ENCODE measurements around the gene PDXK.
"Not testable (repeated sequence)": the region's sequence is repeated elsewhere in the genome, so short reads cannot be mapped to it uniquely, and the experiment has no call there.

PDXK gene

DNA sequence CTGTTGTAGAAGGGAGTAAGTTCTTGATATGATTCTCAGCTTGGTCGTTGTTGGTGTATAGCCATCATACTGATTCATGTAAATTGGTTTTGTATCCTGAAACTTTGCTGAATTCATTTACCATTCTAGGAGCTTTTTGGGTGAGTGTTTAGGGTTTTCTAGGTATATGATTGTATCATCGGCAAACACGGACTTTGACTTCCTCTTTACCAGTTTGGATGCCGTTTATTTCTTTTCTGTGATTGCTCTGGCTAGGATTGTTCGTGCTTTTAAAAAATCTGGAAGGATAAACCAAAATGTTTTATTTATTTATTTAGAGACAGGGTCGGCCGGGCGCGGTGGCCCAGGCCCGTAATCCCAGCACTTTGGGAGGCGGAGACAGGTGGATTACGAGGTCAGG, 39.0 kb upstream of the PDXK start:
- no peak overlapping the region for H2BK5ac ChIP-seq (ENCODE audit: low read depth, low read length, poor library complexity, severe bottlenecking)
- no peak overlapping the region for H2BK15ac ChIP-seq (ENCODE audit: low read depth, poor library complexity, severe bottlenecking)
- no peak overlapping the region for H3K4me2 ChIP-seq (ENCODE audit: low read length, poor library complexity, severe bottlenecking)
- no peak overlapping the region for H4K8ac ChIP-seq (ENCODE audit: low read length)
- no peak overlapping the region for H2BK120ac ChIP-seq (ENCODE audit: low read depth, low read length)
- H3K9me3 ChIP-seq (ENCODE audit: control insufficient read depth, low read length): no peaks in the 10 kb centered on the region
- H3K27ac ChIP-seq (ENCODE audit: low read length, poor library complexity, severe bottlenecking): no peak overlapping the region
- no peak overlapping the region for H2BK12ac ChIP-seq (ENCODE audit: low read length in 2 of 2)
- no peaks in the 10 kb centered on the region for H3K4me1 ChIP-seq (ENCODE audit: control insufficient read depth, insufficient read depth, low read depth, low read length)
- H3K4me3 ChIP-seq (ENCODE audit: insufficient read depth in 1 of 2, low read depth in 1 of 2, low read length in 2 of 2): no peak overlapping the region
- H3K4ac ChIP-seq (ENCODE audit: low read depth in 1 of 2, low read length in 2 of 2): no peak overlapping the region
- H4K91ac ChIP-seq (ENCODE audit: low read length): no peak overlapping the region
- H3K79me1 ChIP-seq (replicated peaks; ENCODE audit: low read length, poor library complexity, severe bottlenecking): peaks cover 18% of the 10 kb centered on the region
- no peak overlapping the region for H2AK5ac ChIP-seq (ENCODE audit: low read length, severe bottlenecking)
- no peak overlapping the region for H2AFZ ChIP-seq (ENCODE audit: low read depth, low read length)
- H3K14ac ChIP-seq (ENCODE audit: low read length in 2 of 2): no peak overlapping the region
- peaks cover 34 to 65% of the 10 kb centered on the region in 2 experiments for H3K36me3 ChIP-seq (ENCODE audit: control insufficient read depth in 1 of 2, insufficient read depth in 2 of 2, low read depth in 1 of 2, low read length in 2 of 2)
- no peak overlapping the region for H3K23ac ChIP-seq (ENCODE audit: low read length in 2 of 2)
- no peak for DNase-seq
- H3K18ac ChIP-seq (ENCODE audit: low read depth in 1 of 2, low read length in 2 of 2): no peak overlapping the region
- no peaks in the 10 kb centered on the region for H3K27me3 ChIP-seq (ENCODE audit: control insufficient read depth in 1 of 2, insufficient read depth in 1 of 2, low read length in 2 of 2)
- 95% methylated on average over 12 of the region's 12 CpGs for WGBS
- H3K9ac ChIP-seq (ENCODE audit: low read length): no peak overlapping the region

DNA sequence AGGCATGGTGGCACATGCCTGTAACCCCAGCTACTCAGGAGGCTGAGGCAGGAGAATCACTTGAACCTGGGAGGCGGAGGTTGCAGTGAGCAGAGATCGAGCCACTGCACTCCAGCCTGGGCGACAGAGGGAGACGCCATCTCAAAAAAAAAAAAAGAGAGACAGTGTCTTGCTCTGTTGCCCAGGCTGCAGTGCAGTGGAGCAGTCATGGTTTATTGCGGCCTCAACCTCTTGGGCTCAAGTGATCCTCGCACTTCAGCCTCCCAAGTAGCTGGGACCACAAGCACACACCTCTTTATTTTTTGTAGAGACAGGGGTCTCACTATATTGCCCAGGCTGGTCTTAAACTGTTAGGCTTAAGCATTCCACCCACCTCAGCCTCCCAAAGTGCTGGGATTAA, 38.5 kb upstream of the PDXK start:
- H2BK120ac ChIP-seq (ENCODE audit: low read depth, low read length); H3K14ac ChIP-seq (ENCODE audit: low read length in 2 of 2); H4K8ac ChIP-seq (ENCODE audit: low read length); H4K91ac ChIP-seq (ENCODE audit: low read length); H3K9me3 ChIP-seq (ENCODE audit: control insufficient read depth, low read length); H2BK15ac ChIP-seq (ENCODE audit: low read depth, poor library complexity, severe bottlenecking); DNase-seq; H3K4me2 ChIP-seq (ENCODE audit: low read length, poor library complexity, severe bottlenecking); H3K4ac ChIP-seq (ENCODE audit: low read depth in 1 of 2, low read length in 2 of 2); H3K4me3 ChIP-seq (ENCODE audit: insufficient read depth in 1 of 2, low read depth in 1 of 2, low read length in 2 of 2); H2AFZ ChIP-seq (ENCODE audit: low read depth, low read length); H2BK5ac ChIP-seq (ENCODE audit: low read depth, low read length, poor library complexity, severe bottlenecking); H2BK12ac ChIP-seq (ENCODE audit: low read length in 2 of 2); H2AK5ac ChIP-seq (ENCODE audit: low read length, severe bottlenecking); H3K27ac ChIP-seq (ENCODE audit: low read length, poor library complexity, severe bottlenecking); H3K9ac ChIP-seq (ENCODE audit: low read length); H3K4me1 ChIP-seq (ENCODE audit: control insufficient read depth, insufficient read depth, low read depth, low read length); H3K18ac ChIP-seq (ENCODE audit: low read depth in 1 of 2, low read length in 2 of 2); H3K27me3 ChIP-seq (ENCODE audit: control insufficient read depth in 1 of 2, insufficient read depth in 1 of 2, low read length in 2 of 2); H3K23ac ChIP-seq (ENCODE audit: low read length in 2 of 2): not testable (repeated sequence)
- peaks cover 18% of the 10 kb centered on the region for H3K79me1 ChIP-seq (replicated peaks; ENCODE audit: low read length, poor library complexity, severe bottlenecking)
- 91% methylated on average over 6 of the region's 6 CpGs for WGBS
- H3K36me3 ChIP-seq (ENCODE audit: control insufficient read depth in 1 of 2, insufficient read depth in 2 of 2, low read depth in 1 of 2, low read length in 2 of 2): peaks cover 36 to 65% of the 10 kb centered on the region in 2 experiments

DNA sequence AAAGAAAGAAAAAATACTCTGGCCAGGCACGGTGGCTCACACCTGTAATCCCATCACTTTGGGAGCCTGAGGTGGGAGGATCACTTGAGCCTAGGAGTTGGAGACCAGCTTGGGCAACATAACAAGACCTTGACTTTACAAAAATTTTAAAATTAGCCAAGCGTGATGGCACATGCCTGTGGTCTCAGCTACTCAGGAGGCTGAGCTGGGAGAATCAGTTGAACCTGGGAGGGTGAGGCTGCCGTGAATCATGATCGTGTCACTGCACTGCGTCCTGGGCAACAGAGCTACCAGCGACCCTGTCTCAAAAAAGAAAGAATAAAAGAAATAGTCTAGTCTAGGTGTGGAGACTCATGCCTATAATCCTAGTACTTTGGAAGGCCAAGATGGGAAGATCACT, 37.3 kb upstream of the PDXK start:
- Histone ChIP-seq H3K4me3 (ENCODE audit: insufficient read depth in 1 of 2, low read depth in 1 of 2, low read length in 2 of 2) (no peak overlapping the region), H2AK5ac (ENCODE audit: low read length, severe bottlenecking) (no peak overlapping the region), H2BK5ac (ENCODE audit: low read depth, low read length, poor library complexity, severe bottlenecking) (no peak overlapping the region), H2BK15ac (ENCODE audit: low read depth, poor library complexity, severe bottlenecking) (no peak overlapping the region), H3K23ac (ENCODE audit: low read length in 2 of 2) (no peak overlapping the region), H2BK12ac (ENCODE audit: low read length in 2 of 2) (no peak overlapping the region), H3K18ac (ENCODE audit: low read depth in 1 of 2, low read length in 2 of 2) (no peak overlapping the region), H4K91ac (ENCODE audit: low read length) (no peak overlapping the region), H3K27ac (ENCODE audit: low read length, poor library complexity, severe bottlenecking) (no peak overlapping the region), H2AFZ (ENCODE audit: low read depth, low read length) (no peak overlapping the region), H3K9ac (ENCODE audit: low read length) (no peak overlapping the region), H3K4ac (ENCODE audit: low read depth in 1 of 2, low read length in 2 of 2) (no peak overlapping the region), H3K36me3 (ENCODE audit: control insufficient read depth in 1 of 2, insufficient read depth in 2 of 2, low read depth in 1 of 2, low read length in 2 of 2) (peaks cover 39 to 69% of the 10 kb centered on the region in 2 experiments), H3K14ac (ENCODE audit: low read length in 2 of 2) (no peak overlapping the region), H3K4me2 (ENCODE audit: low read length, poor library complexity, severe bottlenecking) (no peak overlapping the region), H2BK120ac (ENCODE audit: low read depth, low read length) (no peak overlapping the region), H4K8ac (ENCODE audit: low read length) (no peak overlapping the region), H3K79me1 (replicated peaks; ENCODE audit: low read length, poor library complexity, severe bottlenecking) (peaks cover 12% of the 10 kb centered on the region), H3K27me3 (ENCODE audit: control insufficient read depth in 1 of 2, insufficient read depth in 1 of 2, low read length in 2 of 2) (no peaks in the 10 kb centered on the region), H3K4me1 (ENCODE audit: control insufficient read depth, insufficient read depth, low read depth, low read length) (no peaks in the 10 kb centered on the region), H3K9me3 (ENCODE audit: control insufficient read depth, low read length) (no peaks in the 10 kb centered on the region)
- no peak for DNase-seq
- 95% methylated on average over 6 of the region's 6 CpGs for WGBS

DNA sequence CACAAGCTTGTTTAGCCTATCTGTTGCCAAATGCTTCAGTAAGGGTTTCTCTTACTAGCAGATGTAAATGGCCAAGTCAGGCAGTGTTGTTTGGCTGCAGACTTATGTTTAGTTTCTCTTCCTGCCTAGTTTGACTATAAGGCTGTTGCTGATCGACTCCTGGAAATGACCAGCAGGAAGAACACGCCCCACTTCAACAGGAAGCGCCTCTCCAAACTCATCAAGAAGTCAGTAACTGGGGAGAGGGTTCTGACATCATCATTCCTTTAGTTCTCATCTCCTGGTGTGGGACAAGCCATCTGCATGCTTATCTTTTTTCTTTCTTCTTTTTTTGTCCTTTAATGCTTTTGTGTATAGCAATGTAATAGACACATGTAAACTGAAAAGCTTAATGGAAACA, 34.5 kb upstream of the PDXK start:
- Histone ChIP-seq H3K4me3 (ENCODE audit: insufficient read depth in 1 of 2, low read depth in 1 of 2, low read length in 2 of 2) (no peak overlapping the region), H3K79me1 (replicated peaks; ENCODE audit: low read length, poor library complexity, severe bottlenecking) (peaks cover 19% of the 10 kb centered on the region), H3K27me3 (ENCODE audit: control insufficient read depth in 1 of 2, insufficient read depth in 1 of 2, low read length in 2 of 2) (no peaks in the 10 kb centered on the region), H2BK12ac (ENCODE audit: low read length in 2 of 2) (no peak overlapping the region), H3K4ac (ENCODE audit: low read depth in 1 of 2, low read length in 2 of 2) (no peak overlapping the region), H3K4me1 (ENCODE audit: control insufficient read depth, insufficient read depth, low read depth, low read length) (no peaks in the 10 kb centered on the region), H3K9ac (ENCODE audit: low read length) (no peak overlapping the region), H2BK120ac (ENCODE audit: low read depth, low read length) (no peak overlapping the region), H4K8ac (ENCODE audit: low read length) (no peak overlapping the region), H2AK5ac (ENCODE audit: low read length, severe bottlenecking) (no peak overlapping the region), H3K36me3 (ENCODE audit: control insufficient read depth in 1 of 2, insufficient read depth in 2 of 2, low read depth in 1 of 2, low read length in 2 of 2) (peaks cover 60 to 76% of the 10 kb centered on the region in 2 experiments), H3K4me2 (ENCODE audit: low read length, poor library complexity, severe bottlenecking) (no peak overlapping the region), H3K14ac (ENCODE audit: low read length in 2 of 2) (no peak overlapping the region), H3K18ac (ENCODE audit: low read depth in 1 of 2, low read length in 2 of 2) (no peak overlapping the region), H3K9me3 (ENCODE audit: control insufficient read depth, low read length) (no peaks in the 10 kb centered on the region), H4K91ac (ENCODE audit: low read length) (no peak overlapping the region), H3K27ac (ENCODE audit: low read length, poor library complexity, severe bottlenecking) (no peak overlapping the region), H2AFZ (ENCODE audit: low read depth, low read length) (no peak overlapping the region), H3K23ac (ENCODE audit: low read length in 2 of 2) (no peak overlapping the region), H2BK15ac (ENCODE audit: low read depth, poor library complexity, severe bottlenecking) (no peak overlapping the region), H2BK5ac (ENCODE audit: low read depth, low read length, poor library complexity, severe bottlenecking) (no peak overlapping the region)
- no peak for DNase-seq
- WGBS: 92% methylated on average over 3 of the region's 3 CpGs
